ENCODE data around the gene TMEM132D.

DNA sequence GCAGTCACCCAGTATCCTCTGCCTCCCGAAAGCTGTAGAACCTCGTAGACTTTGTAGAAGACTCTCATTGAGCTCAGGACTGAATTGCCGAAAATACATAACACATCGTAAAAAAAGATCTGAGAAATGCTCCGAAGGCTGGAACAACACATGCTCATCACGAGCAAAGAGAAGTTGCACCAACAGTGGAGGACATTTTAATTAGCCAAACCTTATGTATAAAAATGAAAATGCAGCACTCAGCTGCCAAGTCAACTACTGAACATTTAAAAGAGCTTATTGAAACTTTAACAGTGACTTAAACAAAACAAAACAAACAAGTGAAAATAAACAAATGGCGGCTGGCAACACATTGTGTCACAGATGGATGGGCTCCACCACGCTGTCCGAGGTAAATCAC is 519.9 kb downstream of the TMEM132D start:
- TF ChIP-seq, protein P1, sequence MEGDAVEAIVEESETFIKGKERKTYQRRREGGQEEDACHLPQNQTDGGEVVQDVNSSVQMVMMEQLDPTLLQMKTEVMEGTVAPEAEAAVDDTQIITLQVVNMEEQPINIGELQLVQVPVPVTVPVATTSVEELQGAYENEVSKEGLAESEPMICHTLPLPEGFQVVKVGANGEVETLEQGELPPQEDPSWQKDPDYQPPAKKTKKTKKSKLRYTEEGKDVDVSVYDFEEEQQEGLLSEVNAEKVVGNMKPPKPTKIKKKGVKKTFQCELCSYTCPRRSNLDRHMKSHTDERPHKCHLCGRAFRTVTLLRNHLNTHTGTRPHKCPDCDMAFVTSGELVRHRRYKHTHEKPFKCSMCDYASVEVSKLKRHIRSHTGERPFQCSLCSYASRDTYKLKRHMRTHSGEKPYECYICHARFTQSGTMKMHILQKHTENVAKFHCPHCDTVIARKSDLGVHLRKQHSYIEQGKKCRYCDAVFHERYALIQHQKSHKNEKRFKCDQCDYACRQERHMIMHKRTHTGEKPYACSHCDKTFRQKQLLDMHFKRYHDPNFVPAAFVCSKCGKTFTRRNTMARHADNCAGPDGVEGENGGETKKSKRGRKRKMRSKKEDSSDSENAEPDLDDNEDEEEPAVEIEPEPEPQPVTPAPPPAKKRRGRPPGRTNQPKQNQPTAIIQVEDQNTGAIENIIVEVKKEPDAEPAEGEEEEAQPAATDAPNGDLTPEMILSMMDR (IDR thresholded peaks at IDR 0.05; ENCODE audit: poor library complexity, severe bottlenecking) = no peak
- TF ChIP-seq, protein P2, sequence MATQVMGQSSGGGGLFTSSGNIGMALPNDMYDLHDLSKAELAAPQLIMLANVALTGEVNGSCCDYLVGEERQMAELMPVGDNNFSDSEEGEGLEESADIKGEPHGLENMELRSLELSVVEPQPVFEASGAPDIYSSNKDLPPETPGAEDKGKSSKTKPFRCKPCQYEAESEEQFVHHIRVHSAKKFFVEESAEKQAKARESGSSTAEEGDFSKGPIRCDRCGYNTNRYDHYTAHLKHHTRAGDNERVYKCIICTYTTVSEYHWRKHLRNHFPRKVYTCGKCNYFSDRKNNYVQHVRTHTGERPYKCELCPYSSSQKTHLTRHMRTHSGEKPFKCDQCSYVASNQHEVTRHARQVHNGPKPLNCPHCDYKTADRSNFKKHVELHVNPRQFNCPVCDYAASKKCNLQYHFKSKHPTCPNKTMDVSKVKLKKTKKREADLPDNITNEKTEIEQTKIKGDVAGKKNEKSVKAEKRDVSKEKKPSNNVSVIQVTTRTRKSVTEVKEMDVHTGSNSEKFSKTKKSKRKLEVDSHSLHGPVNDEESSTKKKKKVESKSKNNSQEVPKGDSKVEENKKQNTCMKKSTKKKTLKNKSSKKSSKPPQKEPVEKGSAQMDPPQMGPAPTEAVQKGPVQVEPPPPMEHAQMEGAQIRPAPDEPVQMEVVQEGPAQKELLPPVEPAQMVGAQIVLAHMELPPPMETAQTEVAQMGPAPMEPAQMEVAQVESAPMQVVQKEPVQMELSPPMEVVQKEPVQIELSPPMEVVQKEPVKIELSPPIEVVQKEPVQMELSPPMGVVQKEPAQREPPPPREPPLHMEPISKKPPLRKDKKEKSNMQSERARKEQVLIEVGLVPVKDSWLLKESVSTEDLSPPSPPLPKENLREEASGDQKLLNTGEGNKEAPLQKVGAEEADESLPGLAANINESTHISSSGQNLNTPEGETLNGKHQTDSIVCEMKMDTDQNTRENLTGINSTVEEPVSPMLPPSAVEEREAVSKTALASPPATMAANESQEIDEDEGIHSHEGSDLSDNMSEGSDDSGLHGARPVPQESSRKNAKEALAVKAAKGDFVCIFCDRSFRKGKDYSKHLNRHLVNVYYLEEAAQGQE (IDR thresholded peaks at IDR 0.05; ENCODE audit: borderline replicate concordance) = no peak
- TF ChIP-seq EZH2 (IDR thresholded peaks at IDR 0.05; ENCODE audit: borderline replicate concordance, insufficient read depth, low read length, poor library complexity, severe bottlenecking) = no peak

All from neural cell (in vitro differentiated cells).